Fibroblast of peridontal ligament (primary cell): ENCODE data around the gene ACTN3.
"Not testable (repeated sequence)": the region's sequence is repeated elsewhere in the genome, so short reads cannot be mapped to it uniquely, and the experiment has no call there.

Experiments used
- DNase-seq: peaks from one replicate; pipeline ENCODE4 v3.0.0-alpha.2; 2010; ENCODE audit errors: extremely low read depth

The ACTN3 gene

GRCh38 chr11:66544952-66545351 is 1.8 kb upstream of the ACTN3 start:
- DNase-seq: not testable (repeated sequence)

DNA sequence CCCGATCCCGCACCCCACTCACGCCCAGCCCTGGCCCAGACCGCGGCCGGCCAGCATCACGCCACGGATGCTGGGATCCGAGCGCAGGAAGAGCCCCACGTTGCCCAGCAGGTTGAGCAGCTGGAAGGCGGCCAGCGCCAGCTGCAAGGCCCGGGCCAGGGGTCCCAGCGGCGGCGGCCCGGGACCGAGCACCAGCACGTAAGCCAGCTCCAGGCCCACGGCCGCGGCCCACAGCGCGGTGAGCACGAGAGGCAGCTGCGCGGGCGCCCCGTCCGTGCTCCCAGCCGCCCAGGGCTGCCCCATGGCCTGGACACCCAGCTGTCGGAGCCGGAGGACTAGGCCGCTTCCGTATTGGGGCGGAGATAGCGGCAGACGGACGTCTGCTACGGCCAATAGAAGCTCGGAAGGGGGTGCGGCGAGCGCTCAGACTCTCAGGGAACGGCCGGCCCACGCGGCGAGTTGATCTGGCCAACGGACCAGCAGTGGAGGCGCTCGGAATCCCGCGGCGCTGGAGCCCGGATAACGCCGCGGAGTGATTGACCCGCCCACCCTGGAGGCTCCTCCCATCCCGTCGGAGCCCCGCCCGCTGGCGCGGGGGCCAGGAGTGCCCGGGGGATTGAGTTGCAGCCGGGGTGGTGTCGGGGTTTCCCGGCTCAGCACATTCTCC is 869 bp upstream of the ACTN3 start, which contains the start of gene ZDHHC24:
ZDHHC24 (minus strand) TSS at position 348 of the 667 bp plus-strand sequence; CDS start at position 303, 45 bp downstream.
- DNase-seq: peak; percentile 95

DNA sequence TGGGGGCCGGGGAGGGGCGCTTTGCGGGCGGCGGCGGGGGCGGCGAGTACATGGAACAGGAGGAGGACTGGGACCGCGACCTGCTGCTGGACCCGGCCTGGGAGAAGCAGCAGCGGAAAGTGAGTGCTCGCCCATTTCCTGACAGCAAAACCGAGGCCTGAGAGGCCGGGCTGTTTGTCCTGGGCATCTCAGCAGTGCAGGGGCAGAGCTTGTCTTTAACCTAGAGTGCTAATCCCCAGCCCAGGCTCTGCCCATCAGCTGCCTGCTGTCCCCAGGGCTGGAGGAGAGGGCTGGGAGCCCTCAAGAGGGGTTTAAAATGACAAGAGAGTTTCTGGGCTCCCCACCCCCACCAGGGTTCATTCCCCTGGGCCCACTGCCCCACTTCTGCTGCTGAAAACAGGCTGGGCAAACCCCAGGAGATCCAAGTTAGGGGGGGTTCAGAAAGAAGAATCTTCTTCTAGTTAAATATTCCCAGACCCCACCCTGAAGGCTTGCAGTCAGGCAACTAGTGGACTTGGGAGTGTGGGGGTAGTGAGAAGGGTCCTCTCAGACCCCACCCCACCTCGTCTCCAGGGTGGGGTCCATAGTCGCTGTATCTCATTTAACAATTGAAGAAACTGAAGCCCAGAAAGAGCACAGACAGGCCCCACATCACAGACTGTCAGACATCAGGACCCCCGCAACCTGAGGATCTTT is 411 bp downstream of the ACTN3 start:
- no peak for DNase-seq

DNA sequence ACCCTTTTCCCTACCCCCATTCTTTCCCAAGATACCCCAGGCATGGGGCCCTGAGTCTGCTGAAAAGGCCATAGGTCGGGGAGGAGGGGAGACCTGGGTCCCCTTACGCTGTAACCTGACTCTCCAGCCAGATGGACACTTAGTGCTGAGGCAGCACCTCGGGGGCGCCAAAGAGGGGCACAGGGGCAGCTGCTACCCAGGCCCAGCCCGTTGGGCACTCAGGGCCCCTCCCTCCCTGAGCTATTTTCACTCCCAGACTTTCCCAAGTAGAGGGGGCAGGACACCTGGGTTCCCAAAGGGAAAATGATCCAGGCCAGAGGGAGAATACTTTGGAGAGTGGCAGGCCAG is 933 bp downstream of the ACTN3 start:
- DNase-seq: no peak

DNA sequence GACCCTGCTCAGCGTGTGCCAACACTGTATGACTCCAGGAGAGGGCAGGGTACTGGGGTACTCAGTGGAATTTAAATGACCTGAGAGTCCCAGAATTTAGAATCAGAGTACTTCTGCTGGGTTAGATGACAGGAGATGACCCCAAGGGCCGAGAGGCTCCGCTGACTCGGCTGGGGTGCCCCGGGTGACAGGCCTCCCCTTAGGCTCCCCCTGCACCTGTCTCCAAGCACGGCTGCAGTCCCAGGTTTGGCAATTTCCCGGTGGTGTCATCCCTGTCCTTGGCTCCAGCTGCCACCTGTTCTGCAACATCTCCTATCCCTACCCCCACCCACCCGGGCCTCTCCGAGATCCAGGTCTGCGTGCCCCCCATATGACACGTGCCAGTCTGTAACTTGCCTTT is 1.3 kb downstream of the ACTN3 start:
- DNase-seq: no peak

DNA sequence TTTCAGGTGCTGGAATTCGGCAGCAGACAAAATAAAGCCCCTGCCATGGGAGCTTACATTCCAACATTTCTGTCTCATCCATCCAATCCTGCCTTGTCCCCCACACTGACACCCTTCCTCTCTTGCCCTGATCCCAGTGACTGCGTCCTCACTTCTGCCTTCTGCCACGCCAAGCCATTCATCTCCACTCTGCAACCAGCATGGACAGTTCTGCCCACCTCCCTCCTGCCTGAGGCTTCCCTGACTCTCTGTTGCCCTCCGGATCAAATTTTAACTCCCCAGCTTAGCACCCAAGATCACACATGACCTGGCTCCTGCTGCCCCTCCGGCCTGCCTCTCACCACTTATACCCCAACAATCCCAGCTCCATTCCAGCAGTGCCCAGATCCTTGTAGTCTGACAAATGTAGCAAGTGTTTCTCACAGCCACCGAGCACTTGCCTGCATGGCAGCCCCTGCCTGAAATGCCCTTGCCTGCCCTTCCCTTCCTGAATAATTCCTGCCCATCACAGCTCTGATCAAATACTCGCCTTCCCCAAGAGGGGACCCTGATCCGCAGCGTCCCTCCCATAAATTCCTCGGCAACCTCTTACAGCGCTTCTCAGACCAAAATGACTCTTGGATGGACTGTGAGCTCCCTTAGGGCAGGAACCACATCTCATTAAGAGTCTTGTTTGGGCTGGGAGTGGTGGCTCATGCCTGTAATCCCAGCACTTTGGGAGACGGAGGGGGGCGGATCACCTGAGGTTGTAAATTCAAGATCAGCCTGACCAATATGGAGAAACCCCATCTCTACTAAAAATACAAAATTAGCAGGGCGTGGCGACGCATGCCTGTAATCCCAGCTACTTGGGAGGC is 2.3 kb downstream of the ACTN3 start:
- no peak for DNase-seq

- DNase-seq: no peak
Observed at GRCh38 chr11:66549696-66550095, 3.0 kb downstream of the ACTN3 start.

DNA sequence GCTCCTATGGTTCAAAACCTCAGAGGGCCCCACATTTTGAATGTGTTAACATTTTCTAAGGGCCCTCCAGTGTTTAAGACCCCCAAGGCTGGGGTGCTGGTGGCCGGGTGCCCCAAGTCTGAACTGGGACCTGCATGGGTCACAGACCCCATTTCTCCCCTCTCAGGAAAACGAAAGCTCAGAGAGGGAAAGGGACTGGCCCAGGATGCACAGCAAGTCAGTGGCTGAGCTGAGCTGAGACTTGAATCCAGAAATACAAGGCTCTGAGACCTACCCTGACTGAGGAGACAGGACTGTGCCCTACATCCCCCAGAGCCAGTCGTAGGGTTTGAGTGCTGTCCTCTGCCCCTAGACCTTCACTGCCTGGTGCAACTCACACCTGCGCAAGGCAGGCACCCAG is 4.2 kb downstream of the ACTN3 start:
- DNase-seq: no peak

- DNase-seq: no peak
Observed at GRCh38 chr11:66554602-66555001, 7.9 kb downstream of the ACTN3 start.

GRCh38 chr11:66555416-66555815 is 8.7 kb downstream of the ACTN3 start:
- DNase-seq: no peak

- no peak for DNase-seq
Observed at GRCh38 chr11:66556086-66556485, 9.4 kb downstream of the ACTN3 start.

- no peak for DNase-seq
Observed at GRCh38 chr11:66557733-66558326, 11.1 kb downstream of the ACTN3 start.

DNA sequence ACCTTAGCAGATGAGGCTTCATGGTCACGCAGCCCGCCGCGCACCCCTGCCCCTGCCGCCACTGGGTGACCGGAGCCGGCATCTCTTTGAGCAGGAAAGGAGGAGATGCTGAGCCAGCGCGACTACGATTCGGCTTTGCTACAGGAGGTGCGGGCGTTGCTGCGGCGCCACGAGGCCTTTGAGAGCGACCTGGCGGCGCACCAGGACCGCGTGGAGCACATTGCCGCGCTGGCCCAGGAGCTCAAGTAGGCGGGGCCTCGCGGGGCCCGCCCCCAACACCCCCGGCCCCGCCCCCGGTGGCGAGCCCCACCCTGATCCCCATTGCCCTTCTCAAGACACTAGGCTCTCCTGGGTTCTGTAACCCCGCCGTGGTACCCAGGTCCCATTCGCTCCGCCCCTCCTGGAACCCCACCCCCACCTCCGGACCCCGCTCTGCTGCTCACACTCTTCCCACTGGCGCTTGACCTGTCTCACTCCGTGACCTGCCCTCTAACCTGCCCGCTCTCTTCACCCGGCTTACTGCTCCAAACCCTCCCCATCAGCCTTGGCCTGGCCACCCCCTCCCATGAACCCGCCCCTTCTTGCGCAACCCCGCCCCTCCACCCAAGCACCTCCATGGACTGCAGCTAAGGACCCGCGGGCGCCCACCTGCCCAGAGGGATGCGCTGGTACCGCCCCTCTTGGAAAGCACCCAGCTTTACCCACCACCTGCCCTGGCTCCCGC is 12.6 kb downstream of the ACTN3 start:
- no peak for DNase-seq

- DNase-seq: no peak
Observed at GRCh38 chr11:66559866-66560676, 13.4 kb downstream of the ACTN3 start.

DNA sequence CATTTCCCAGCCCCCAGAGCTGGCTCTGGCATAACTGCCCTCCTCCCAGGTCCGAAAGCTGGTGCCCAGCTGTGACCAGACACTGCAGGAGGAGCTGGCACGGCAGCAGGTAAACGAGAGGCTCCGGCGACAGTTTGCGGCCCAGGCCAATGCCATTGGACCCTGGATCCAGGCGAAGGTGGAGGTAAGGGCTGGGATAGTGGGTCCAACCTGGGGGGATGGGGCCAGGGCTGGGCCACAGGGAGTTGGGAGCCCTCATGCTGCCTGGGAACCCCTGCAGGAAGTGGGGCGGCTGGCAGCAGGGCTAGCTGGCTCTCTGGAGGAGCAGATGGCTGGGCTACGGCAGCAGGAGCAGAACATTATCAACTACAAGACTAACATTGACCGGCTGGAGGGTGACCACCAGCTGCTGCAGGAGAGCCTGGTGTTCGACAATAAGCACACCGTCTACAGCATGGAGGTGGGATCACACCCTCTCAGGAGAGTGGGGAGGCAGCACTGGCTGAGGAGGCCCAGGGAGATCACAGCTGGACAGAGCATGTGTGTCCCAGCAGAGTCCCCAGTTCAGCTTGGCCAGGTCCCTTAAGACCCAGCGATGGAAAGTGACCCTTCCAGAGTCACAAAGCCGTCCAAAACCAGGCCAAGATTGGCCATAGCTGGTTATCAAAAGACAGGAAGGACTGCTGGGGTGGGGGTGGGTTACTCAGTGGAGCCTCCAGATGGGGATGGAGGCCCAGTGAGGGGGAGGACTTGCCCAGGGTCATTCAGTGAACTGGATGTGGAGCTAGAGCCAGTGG is 14.7 kb downstream of the ACTN3 start:
- DNase-seq: no peak

DNA sequence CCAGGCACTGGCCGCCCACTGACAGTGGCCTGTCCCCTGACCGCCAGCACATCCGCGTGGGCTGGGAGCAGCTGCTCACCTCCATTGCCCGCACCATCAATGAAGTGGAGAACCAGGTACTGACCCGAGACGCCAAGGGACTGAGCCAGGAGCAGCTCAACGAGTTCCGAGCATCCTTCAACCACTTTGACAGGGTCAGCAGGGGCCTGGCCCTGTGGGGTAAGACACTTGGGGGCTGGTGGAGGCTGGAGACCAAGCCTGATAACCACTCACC is 15.2 kb downstream of the ACTN3 start:
- DNase-seq: no peak

GRCh38 chr11:66562275-66562674 is 15.6 kb downstream of the ACTN3 start:
- DNase-seq: no peak

DNA sequence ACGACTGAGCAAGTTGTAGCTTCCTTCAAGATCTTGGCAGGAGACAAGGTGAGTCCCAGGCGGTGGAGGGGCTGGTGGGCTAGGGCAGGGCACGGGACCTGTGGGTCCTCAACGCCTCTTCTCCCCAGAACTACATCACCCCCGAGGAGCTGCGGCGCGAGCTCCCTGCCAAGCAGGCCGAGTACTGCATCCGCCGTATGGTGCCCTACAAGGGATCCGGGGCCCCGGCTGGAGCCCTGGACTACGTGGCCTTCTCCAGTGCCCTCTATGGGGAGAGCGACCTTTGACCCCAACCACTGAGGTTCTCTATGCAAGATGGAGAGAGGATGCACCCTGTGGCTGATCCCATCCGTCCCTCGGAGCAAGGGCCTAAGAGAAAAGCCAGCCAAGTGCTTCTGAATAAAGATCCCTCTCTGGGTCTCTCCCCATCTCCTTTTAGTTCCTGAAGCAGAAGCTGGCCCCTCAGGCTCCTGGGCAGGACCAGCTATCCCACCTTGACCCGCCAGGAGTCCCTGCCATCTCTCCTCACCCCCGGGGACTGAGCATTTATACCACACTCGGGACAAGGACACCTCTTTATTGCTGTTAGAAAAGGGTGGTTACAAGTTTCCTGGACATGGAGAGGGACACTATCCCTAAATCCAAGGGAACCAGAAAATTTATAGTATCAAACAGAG is 16.3 kb downstream of the ACTN3 start:
- no peak for DNase-seq

DNA sequence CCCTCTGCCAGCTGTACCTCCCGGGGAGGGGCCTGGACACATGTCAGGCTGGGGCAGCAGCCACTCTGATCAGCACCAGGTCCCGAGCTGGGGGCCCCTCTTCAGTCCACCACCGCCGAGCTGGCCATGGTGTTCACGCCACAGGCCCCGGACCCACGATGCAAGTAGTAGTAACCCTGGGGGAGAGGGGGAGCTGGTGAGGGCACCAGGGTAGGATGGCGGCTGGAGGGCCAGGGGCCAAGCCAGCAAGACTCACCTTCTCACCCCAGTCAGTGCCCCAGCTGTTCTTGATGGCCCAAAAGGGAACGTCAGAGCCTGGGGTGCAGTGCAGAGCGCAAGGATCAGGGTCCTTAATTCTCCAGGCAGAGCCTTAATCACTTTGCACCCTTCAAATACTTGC is 17.1 kb downstream of the ACTN3 start:
- DNase-seq: no peak

GRCh38 chr11:66564538-66564937 is 17.8 kb downstream of the ACTN3 start:
- no peak for DNase-seq
